Stimulated activated memory B cell treated with anti-CD40 and anti-IgM and Interleukin-4, amounts not matched to agents 10 μg/mL and 1 μg/mL and 100 μg/mL, for 72 hours (primary cell): ENCODE data around the gene STXBP6.

Source experiments
- ATAC-seq: fragments of 150-1000 bp; cut with Tn5 transposase; 2 replicates; pipeline ENCODE4 v1.10.0; 2021
- H3K27ac Mint-ChIP-seq: one replicate; pipeline ENCODE4 v1.8.0; 2022; ENCODE audit warnings: mild to moderate bottlenecking, mixed read lengths
- H3K27me3 Mint-ChIP-seq: one replicate; pipeline ENCODE4 v1.8.0; 2022; ENCODE audit warnings: mixed read lengths
- H3K36me3 Mint-ChIP-seq: one replicate; pipeline ENCODE4 v1.8.0; 2022; ENCODE audit warnings: mixed read lengths
- H3K4me1 Mint-ChIP-seq: one replicate; pipeline ENCODE4 v1.8.0; 2022; ENCODE audit warnings: mixed read lengths
- H3K4me3 Mint-ChIP-seq: one replicate; pipeline ENCODE4 v1.8.0; 2022; ENCODE audit warnings: mild to moderate bottlenecking, moderate library complexity, mixed read lengths
- H3K9me3 Mint-ChIP-seq: one replicate; pipeline ENCODE4 v1.8.0; 2022; ENCODE audit warnings: mixed read lengths

Gene STXBP6

GRCh38 chr14:25049568-25050268 lies at the start of gene STXBP6:
Gene STXBP6 (minus strand): TSS chr14:25050147. CDS start chr14:24974818, 75,329 bp downstream.
- H3K9me3 Mint-ChIP-seq: no peaks in the 10 kb centered on the region
- no peaks in the 10 kb centered on the region for H3K36me3 Mint-ChIP-seq
- no peak within 1 kb of the TSS for H3K27ac Mint-ChIP-seq
- peaks cover 50% of the 10 kb centered on the region for H3K27me3 Mint-ChIP-seq
- peak within 1 kb of the TSS; percentile 53 for H3K4me3 Mint-ChIP-seq
- peak; percentile 40 for ATAC-seq
- H3K4me1 Mint-ChIP-seq: peaks cover 8% of the 10 kb centered on the region

- Mint-ChIP-seq H3K4me3 (no peak overlapping the region), H3K9me3 (no peaks in the 10 kb centered on the region), H3K27me3 (peaks cover 34% of the 10 kb centered on the region), H3K27ac (no peak overlapping the region), H3K4me1 (no peaks in the 10 kb centered on the region), H3K36me3 (no peaks in the 10 kb centered on the region)
- ATAC-seq: no peak
These were observed 47.2 kb upstream of the STXBP6 start for GRCh38 chr14:25097120-25097519.

- H3K27ac Mint-ChIP-seq: no peak overlapping the region
- no peaks in the 10 kb centered on the region for H3K9me3 Mint-ChIP-seq
- no peaks in the 10 kb centered on the region for H3K36me3 Mint-ChIP-seq
- no peaks in the 10 kb centered on the region for H3K4me1 Mint-ChIP-seq
- H3K27me3 Mint-ChIP-seq: peaks cover 34% of the 10 kb centered on the region
- ATAC-seq: no peak
- H3K4me3 Mint-ChIP-seq: no peak overlapping the region
These were observed 45.9 kb upstream of the STXBP6 start for GRCh38 chr14:25095736-25096437.

- H3K4me3 Mint-ChIP-seq: no peak overlapping the region
- ATAC-seq: no peak
- H3K36me3 Mint-ChIP-seq: no peaks in the 10 kb centered on the region
- peaks cover 36% of the 10 kb centered on the region for H3K27me3 Mint-ChIP-seq
- no peaks in the 10 kb centered on the region for H3K4me1 Mint-ChIP-seq
- H3K27ac Mint-ChIP-seq: no peak overlapping the region
- no peaks in the 10 kb centered on the region for H3K9me3 Mint-ChIP-seq
These were observed 44.4 kb upstream of the STXBP6 start for GRCh38 chr14:25094171-25094907.

GRCh38 chr14:25092258-25092740 lies 42.4 kb upstream of the STXBP6 start:
- no peaks in the 10 kb centered on the region for H3K4me1 Mint-ChIP-seq
- no peak overlapping the region for H3K4me3 Mint-ChIP-seq
- no peak for ATAC-seq
- peaks cover 44% of the 10 kb centered on the region for H3K27me3 Mint-ChIP-seq
- no peaks in the 10 kb centered on the region for H3K36me3 Mint-ChIP-seq
- no peaks in the 10 kb centered on the region for H3K9me3 Mint-ChIP-seq
- no peak overlapping the region for H3K27ac Mint-ChIP-seq

GRCh38 chr14:25090716-25091454 lies 40.9 kb upstream of the STXBP6 start:
- ATAC-seq: no peak
- no peak overlapping the region for H3K27ac Mint-ChIP-seq
- H3K27me3 Mint-ChIP-seq: peaks cover 35% of the 10 kb centered on the region
- H3K4me3 Mint-ChIP-seq: no peak overlapping the region
- peaks cover 4% of the 10 kb centered on the region for H3K4me1 Mint-ChIP-seq
- no peaks in the 10 kb centered on the region for H3K9me3 Mint-ChIP-seq
- H3K36me3 Mint-ChIP-seq: no peaks in the 10 kb centered on the region

GRCh38 chr14:25090256-25090655 lies 40.3 kb upstream of the STXBP6 start:
- H3K4me1 Mint-ChIP-seq: peaks cover 4% of the 10 kb centered on the region
- no peak overlapping the region for H3K4me3 Mint-ChIP-seq
- no peaks in the 10 kb centered on the region for H3K9me3 Mint-ChIP-seq
- no peak overlapping the region for H3K27ac Mint-ChIP-seq
- ATAC-seq: no peak
- H3K27me3 Mint-ChIP-seq: peaks cover 29% of the 10 kb centered on the region
- no peaks in the 10 kb centered on the region for H3K36me3 Mint-ChIP-seq

GRCh38 chr14:25089496-25089895 lies 39.5 kb upstream of the STXBP6 start:
- Mint-ChIP-seq H3K27me3 (peaks cover 25% of the 10 kb centered on the region), H3K9me3 (no peaks in the 10 kb centered on the region), H3K27ac (no peak overlapping the region), H3K4me1 (peaks cover 4% of the 10 kb centered on the region), H3K36me3 (no peaks in the 10 kb centered on the region), H3K4me3 (no peak overlapping the region)
- no peak for ATAC-seq

- Mint-ChIP-seq H3K4me3 (no peak overlapping the region), H3K9me3 (no peaks in the 10 kb centered on the region), H3K4me1 (peaks cover 4% of the 10 kb centered on the region), H3K27me3 (peaks cover 37% of the 10 kb centered on the region), H3K36me3 (no peaks in the 10 kb centered on the region), H3K27ac (no peak overlapping the region)
- no peak for ATAC-seq
These were observed 37.0 kb upstream of the STXBP6 start for GRCh38 chr14:25086821-25087396.

GRCh38 chr14:25086081-25086480 lies 36.1 kb upstream of the STXBP6 start:
- no peaks in the 10 kb centered on the region for H3K36me3 Mint-ChIP-seq
- no peak for ATAC-seq
- no peak overlapping the region for H3K4me3 Mint-ChIP-seq
- H3K27me3 Mint-ChIP-seq: peaks cover 46% of the 10 kb centered on the region
- peaks cover 4% of the 10 kb centered on the region for H3K4me1 Mint-ChIP-seq
- H3K9me3 Mint-ChIP-seq: no peaks in the 10 kb centered on the region
- H3K27ac Mint-ChIP-seq: no peak overlapping the region

- Mint-ChIP-seq H3K36me3 (no peaks in the 10 kb centered on the region), H3K27ac (no peak overlapping the region), H3K4me1 (no peaks in the 10 kb centered on the region), H3K9me3 (no peaks in the 10 kb centered on the region), H3K4me3 (no peak overlapping the region), H3K27me3 (peaks cover 58% of the 10 kb centered on the region)
- no peak for ATAC-seq
These were observed 30.7 kb upstream of the STXBP6 start for GRCh38 chr14:25080682-25081081.

- Mint-ChIP-seq H3K4me3 (no peak overlapping the region), H3K9me3 (no peaks in the 10 kb centered on the region), H3K27ac (no peak overlapping the region), H3K36me3 (no peaks in the 10 kb centered on the region), H3K27me3 (peaks cover 52% of the 10 kb centered on the region), H3K4me1 (no peaks in the 10 kb centered on the region)
- ATAC-seq: no peak
These were observed 29.4 kb upstream of the STXBP6 start for GRCh38 chr14:25079311-25079710.

GRCh38 chr14:25074099-25074685 lies 24.2 kb upstream of the STXBP6 start:
- no peak overlapping the region for H3K27ac Mint-ChIP-seq
- ATAC-seq: no peak

GRCh38 chr14:25069879-25070278 lies 19.9 kb upstream of the STXBP6 start:
- Mint-ChIP-seq H3K27ac (no peak overlapping the region), H3K4me3 (no peak overlapping the region)
- ATAC-seq: no peak

More at GRCh38 chr14:25074099-25074685, 24.2 kb upstream of the STXBP6 start:
- H3K4me1 Mint-ChIP-seq: no peaks in the 10 kb centered on the region
- H3K9me3 Mint-ChIP-seq: no peaks in the 10 kb centered on the region
- no peak overlapping the region for H3K4me3 Mint-ChIP-seq
- peaks cover 12% of the 10 kb centered on the region for H3K27me3 Mint-ChIP-seq
- H3K36me3 Mint-ChIP-seq: no peaks in the 10 kb centered on the region

More at GRCh38 chr14:25069879-25070278, 19.9 kb upstream of the STXBP6 start:
- H3K9me3 Mint-ChIP-seq: no peaks in the 10 kb centered on the region
- H3K4me1 Mint-ChIP-seq: no peaks in the 10 kb centered on the region
- no peaks in the 10 kb centered on the region for H3K36me3 Mint-ChIP-seq
- H3K27me3 Mint-ChIP-seq: peaks cover 4% of the 10 kb centered on the region
